ENCODE data around the gene SPA17. TPM values are rescaled to one million over a fixed set of nuclear protein-coding genes. Genes with fewer than 3 reads are reported as not detected.

The SPA17 gene
- total RNA-seq, 1 donor from 2014 or later = 6.2 TPM

DNA sequence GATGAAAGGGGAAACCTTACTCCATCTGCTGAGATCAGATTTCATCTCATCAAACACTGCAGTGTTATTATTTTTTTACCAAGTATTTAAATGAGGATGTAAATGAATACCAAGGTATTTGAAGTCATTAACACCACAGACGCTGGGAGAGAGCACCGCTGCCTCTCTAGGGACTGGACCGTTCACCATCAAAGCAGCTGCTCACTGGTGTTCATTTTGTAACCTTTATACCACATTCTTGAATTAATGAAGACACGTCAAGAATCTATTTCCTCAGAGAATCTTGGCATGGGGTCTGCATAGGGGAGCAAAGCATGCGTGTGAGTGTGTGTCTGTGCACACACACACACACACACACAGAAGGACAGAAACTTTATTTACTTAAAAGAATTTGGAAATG, 15.8 kb upstream of the SPA17 start:
- H3K27ac ChIP-seq (ENCODE audit: low read depth, low read length) = no peak overlapping the region

DNA sequence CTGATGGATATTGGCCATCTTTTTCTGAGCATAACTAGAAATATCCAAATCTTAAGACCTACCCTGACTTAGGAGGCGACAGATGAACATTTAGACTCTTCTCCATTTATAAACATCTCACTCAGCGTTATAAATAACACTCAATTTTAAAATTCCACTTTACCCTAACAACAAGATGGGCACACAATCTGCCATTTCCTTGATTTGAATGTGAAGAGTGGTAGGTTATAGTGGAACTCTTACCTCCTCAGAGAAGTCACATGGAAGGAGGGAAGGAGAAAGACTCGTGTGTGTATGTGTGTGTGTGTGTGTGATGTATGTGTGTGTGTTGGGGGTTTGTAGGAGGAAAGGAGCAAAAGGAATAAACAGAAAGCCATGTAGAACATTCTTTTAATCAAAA, 15.2 kb upstream of the SPA17 start:
- TF ChIP-seq EZH2 (IDR thresholded peaks at IDR 0.05; ENCODE audit: insufficient read depth, low read length) (no peak), CTCF (IDR thresholded peaks at IDR 0.05; ENCODE audit: insufficient read depth, low read depth, low read length) (no peak)
- no peaks in the 10 kb centered on the region for H3K9me3 ChIP-seq (ENCODE audit: insufficient read depth, low read depth, low read length)
- peaks cover 6% of the 10 kb centered on the region for H3K27me3 Mint-ChIP-seq (ENCODE audit: low read depth, unreplicated experiment)
- H3K9me3 Mint-ChIP-seq (ENCODE audit: unreplicated experiment) = no peaks in the 10 kb centered on the region
- no peaks in the 10 kb centered on the region for H3K79me2 ChIP-seq (ENCODE audit: insufficient read depth, low read length)
- H3K4me1 ChIP-seq (ENCODE audit: insufficient read depth, low read length) = peaks cover 11% of the 10 kb centered on the region
- H3K27me3 ChIP-seq (ENCODE audit: insufficient read depth, low read length) = no peaks in the 10 kb centered on the region
- H3K27ac ChIP-seq (ENCODE audit: low read depth, low read length) = no peak overlapping the region
- H3K4me1 Mint-ChIP-seq (ENCODE audit: low read depth, unreplicated experiment) = peaks cover 10% of the 10 kb centered on the region
- no peaks in the 10 kb centered on the region for H4K20me1 ChIP-seq (ENCODE audit: insufficient read depth, low read length)
- H3K36me3 ChIP-seq (ENCODE audit: insufficient read depth, low read length) = no peaks in the 10 kb centered on the region
- FAIRE-seq (no peak), DNase-seq (ENCODE audit: low read depth) (no peak)
- no peak overlapping the region for H2AFZ ChIP-seq (ENCODE audit: low read depth, low read length)
- no peak overlapping the region for H3K9ac ChIP-seq (ENCODE audit: low read length)
- H3K4me2 ChIP-seq (ENCODE audit: low read length) = no peak overlapping the region
- H3K4me3 ChIP-seq (ENCODE audit: insufficient read depth, low read depth, low read length) = no peak overlapping the region
- no peak overlapping the region for H3K4me3 Mint-ChIP-seq (ENCODE audit: unreplicated experiment)
- no peak overlapping the region for H3K27ac Mint-ChIP-seq (ENCODE audit: unreplicated experiment)
- peaks cover 3% of the 10 kb centered on the region for H3K36me3 Mint-ChIP-seq (ENCODE audit: low read depth, unreplicated experiment)

More for the DNA sequence above, 15.8 kb upstream of the SPA17 start:
- Mint-ChIP-seq H3K36me3 (ENCODE audit: low read depth, unreplicated experiment) (peaks cover 6% of the 10 kb centered on the region), H3K27ac (ENCODE audit: unreplicated experiment) (no peak overlapping the region), H3K9me3 (ENCODE audit: unreplicated experiment) (no peaks in the 10 kb centered on the region), H3K27me3 (ENCODE audit: low read depth, unreplicated experiment) (peaks cover 6% of the 10 kb centered on the region), H3K4me1 (ENCODE audit: low read depth, unreplicated experiment) (peaks cover 10% of the 10 kb centered on the region), H3K4me3 (ENCODE audit: unreplicated experiment) (no peak overlapping the region)
- no peaks in the 10 kb centered on the region for H3K9me3 ChIP-seq (ENCODE audit: insufficient read depth, low read depth, low read length)
- H3K36me3 ChIP-seq (ENCODE audit: insufficient read depth, low read length) = no peaks in the 10 kb centered on the region
- no peaks in the 10 kb centered on the region for H4K20me1 ChIP-seq (ENCODE audit: insufficient read depth, low read length)
- FAIRE-seq = no peak
- TF ChIP-seq CTCF (IDR thresholded peaks at IDR 0.05; ENCODE audit: insufficient read depth, low read depth, low read length) = no peak
- no peak for TF ChIP-seq EZH2 (IDR thresholded peaks at IDR 0.05; ENCODE audit: insufficient read depth, low read length)
- H3K4me3 ChIP-seq (ENCODE audit: insufficient read depth, low read depth, low read length) = no peak overlapping the region
- H3K4me1 ChIP-seq (ENCODE audit: insufficient read depth, low read length) = peaks cover 11% of the 10 kb centered on the region
- no peak overlapping the region for H3K9ac ChIP-seq (ENCODE audit: low read length)
- H2AFZ ChIP-seq (ENCODE audit: low read depth, low read length) = no peak overlapping the region
- DNase-seq (ENCODE audit: low read depth) = peak; percentile 2
- H3K27me3 ChIP-seq (ENCODE audit: insufficient read depth, low read length) = no peaks in the 10 kb centered on the region
- no peaks in the 10 kb centered on the region for H3K79me2 ChIP-seq (ENCODE audit: insufficient read depth, low read length)
- peak overlapping the region; percentile 66 for H3K4me2 ChIP-seq (ENCODE audit: low read length)

GRCh38 chr11:124658986-124659385, 14.7 kb upstream of the SPA17 start:
- Histone ChIP-seq H3K4me3 (ENCODE audit: insufficient read depth, low read depth, low read length) (no peak overlapping the region), H3K4me2 (ENCODE audit: low read length) (no peak overlapping the region), H3K27ac (ENCODE audit: low read depth, low read length) (no peak overlapping the region), H2AFZ (ENCODE audit: low read depth, low read length) (no peak overlapping the region), H3K79me2 (ENCODE audit: insufficient read depth, low read length) (no peaks in the 10 kb centered on the region), H4K20me1 (ENCODE audit: insufficient read depth, low read length) (no peaks in the 10 kb centered on the region), H3K9ac (ENCODE audit: low read length) (no peak overlapping the region), H3K9me3 (ENCODE audit: insufficient read depth, low read depth, low read length) (no peaks in the 10 kb centered on the region), H3K36me3 (ENCODE audit: insufficient read depth, low read length) (no peaks in the 10 kb centered on the region), H3K27me3 (ENCODE audit: insufficient read depth, low read length) (no peaks in the 10 kb centered on the region), H3K4me1 (ENCODE audit: insufficient read depth, low read length) (peaks cover 11% of the 10 kb centered on the region)
- Mint-ChIP-seq H3K27ac (ENCODE audit: unreplicated experiment) (no peak overlapping the region), H3K9me3 (ENCODE audit: unreplicated experiment) (no peaks in the 10 kb centered on the region), H3K4me3 (ENCODE audit: unreplicated experiment) (no peak overlapping the region), H3K27me3 (ENCODE audit: low read depth, unreplicated experiment) (peaks cover 6% of the 10 kb centered on the region), H3K36me3 (ENCODE audit: low read depth, unreplicated experiment) (peaks cover 4% of the 10 kb centered on the region), H3K4me1 (ENCODE audit: low read depth, unreplicated experiment) (peaks cover 10% of the 10 kb centered on the region)
- no peak for FAIRE-seq
- no peak for DNase-seq (ENCODE audit: low read depth)
- TF ChIP-seq CTCF (IDR thresholded peaks at IDR 0.05; ENCODE audit: insufficient read depth, low read depth, low read length) (no peak), EZH2 (IDR thresholded peaks at IDR 0.05; ENCODE audit: insufficient read depth, low read length) (no peak)

Data from astrocyte (in vitro differentiated cells and primary cell).